Activated naive CD8-positive, alpha-beta T cell treated with anti-CD3 and anti-CD28 coated beads, Interleukin-2, amount 10 ng/mL, durations not matched to agents 7 days and 5 days (primary cell): ENCODE data around the gene PLEKHO2. TPM values are rescaled to one million over a fixed set of nuclear protein-coding genes. Genes with fewer than 3 reads are reported as not detected.
"Not testable (repeated sequence)": the region's sequence is repeated elsewhere in the genome, so short reads cannot be mapped to it uniquely, and the experiment has no call there.

Experiments
- ATAC-seq: fragments of 150-1000 bp; cut with Tn5 transposase; one replicate; pipeline ENCODE4 v1.10.0; 2021; ENCODE audit warnings: low read depth, moderate library complexity
- POLR2A ChIA-PET: fragments of 350-600 bp; sonication (Branson Sonifier 250); formaldehyde crosslinking; loops from one replicate; lab custom pipeline; 2021; ENCODE audit warnings: antibody characterized with exemption; lab: Charles Lee
- DNase-seq: peaks from one replicate; pipeline ENCODE4 v3.0.0; 2021
- H3K27ac Mint-ChIP-seq: one replicate; pipeline ENCODE4 v1.8.0; 2022; ENCODE audit warnings: mild to moderate bottlenecking, mixed read lengths
- H3K27me3 Mint-ChIP-seq: one replicate; pipeline ENCODE4 v1.8.0; 2022; ENCODE audit warnings: mild to moderate bottlenecking, moderate library complexity, mixed read lengths
- H3K36me3 Mint-ChIP-seq: one replicate; pipeline ENCODE4 v1.8.0; 2021; ENCODE audit warnings: mild to moderate bottlenecking, mixed read lengths
- H3K4me1 Mint-ChIP-seq: one replicate; pipeline ENCODE4 v1.8.0; 2021; ENCODE audit warnings: mixed read lengths
- H3K4me3 Mint-ChIP-seq: one replicate; pipeline ENCODE4 v1.8.0; 2022; ENCODE audit warnings: mild to moderate bottlenecking, moderate library complexity, mixed read lengths
- H3K9me3 Mint-ChIP-seq: one replicate; pipeline ENCODE4 v1.8.0; 2021; ENCODE audit warnings: mixed read lengths
- total RNA-seq, 2 experiments: library from RNA; stranded (reverse); gene quantifications; one replicate each; pipeline ENCODE4 v1.2.3, GENCODE V29; 2021

PLEKHO2 gene
- total RNA-seq, 2 experiments from 2014 or later, result 25.4 to 25.7 TPM

DNA sequence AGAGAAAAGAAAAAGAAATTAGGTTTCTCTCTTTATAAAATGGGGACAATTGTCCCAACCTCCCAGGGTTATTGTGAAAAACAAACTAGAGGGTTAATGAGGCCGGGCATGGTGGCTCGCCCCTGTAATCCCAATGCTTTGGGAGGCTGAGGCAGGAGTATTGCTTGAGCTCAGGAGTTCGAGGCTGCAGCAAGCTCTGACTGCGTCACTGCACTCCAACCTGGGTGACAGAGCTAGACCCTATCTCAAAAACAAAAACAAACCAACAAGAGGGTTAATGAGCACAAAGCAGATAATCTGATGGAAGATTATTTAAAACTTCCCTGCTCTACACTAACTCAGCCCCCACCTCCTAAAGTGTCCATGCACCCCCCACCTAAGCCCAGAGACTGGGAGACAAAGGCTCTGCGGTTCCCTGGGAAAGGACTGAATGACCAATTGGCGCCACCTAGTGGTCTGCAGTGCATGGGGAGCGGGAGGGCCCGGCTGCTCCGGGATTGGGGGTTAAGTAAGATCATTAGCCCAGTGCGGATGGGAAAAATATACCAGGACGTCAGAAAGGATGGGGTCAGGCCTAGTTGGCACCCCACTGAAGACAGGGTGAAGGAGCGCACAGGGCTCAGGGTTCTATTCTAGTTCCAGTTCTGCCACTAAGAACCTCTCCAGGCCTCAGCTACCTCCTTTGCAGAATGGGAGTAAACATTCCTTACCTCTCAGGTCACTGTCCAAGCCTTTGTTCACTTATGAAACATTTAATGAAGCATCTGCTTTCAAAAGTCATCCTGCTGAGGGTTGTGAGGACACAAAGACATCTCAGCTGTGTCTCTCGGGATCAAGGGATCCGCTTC lies 31.8 kb upstream of the PLEKHO2 start:
- H3K9me3 Mint-ChIP-seq, result no peaks in the 10 kb centered on the region
- H3K36me3 Mint-ChIP-seq, result no peaks in the 10 kb centered on the region
- DNase-seq, result peak; percentile 73
- H3K27me3 Mint-ChIP-seq, result peaks cover 5% of the 10 kb centered on the region
- ATAC-seq, result no peak
- H3K4me3 Mint-ChIP-seq, result no peak overlapping the region
- no peaks in the 10 kb centered on the region for H3K4me1 Mint-ChIP-seq
- POLR2A ChIA-PET, result interaction anchor here (0.6 to 1.9 kb wide), 4 partner anchors 11 to 85 kb away, joined by 3 to 6 read pairs (median 4); no protein-coding TSS in a partner anchor
- H3K27ac Mint-ChIP-seq, result no peak overlapping the region

DNA sequence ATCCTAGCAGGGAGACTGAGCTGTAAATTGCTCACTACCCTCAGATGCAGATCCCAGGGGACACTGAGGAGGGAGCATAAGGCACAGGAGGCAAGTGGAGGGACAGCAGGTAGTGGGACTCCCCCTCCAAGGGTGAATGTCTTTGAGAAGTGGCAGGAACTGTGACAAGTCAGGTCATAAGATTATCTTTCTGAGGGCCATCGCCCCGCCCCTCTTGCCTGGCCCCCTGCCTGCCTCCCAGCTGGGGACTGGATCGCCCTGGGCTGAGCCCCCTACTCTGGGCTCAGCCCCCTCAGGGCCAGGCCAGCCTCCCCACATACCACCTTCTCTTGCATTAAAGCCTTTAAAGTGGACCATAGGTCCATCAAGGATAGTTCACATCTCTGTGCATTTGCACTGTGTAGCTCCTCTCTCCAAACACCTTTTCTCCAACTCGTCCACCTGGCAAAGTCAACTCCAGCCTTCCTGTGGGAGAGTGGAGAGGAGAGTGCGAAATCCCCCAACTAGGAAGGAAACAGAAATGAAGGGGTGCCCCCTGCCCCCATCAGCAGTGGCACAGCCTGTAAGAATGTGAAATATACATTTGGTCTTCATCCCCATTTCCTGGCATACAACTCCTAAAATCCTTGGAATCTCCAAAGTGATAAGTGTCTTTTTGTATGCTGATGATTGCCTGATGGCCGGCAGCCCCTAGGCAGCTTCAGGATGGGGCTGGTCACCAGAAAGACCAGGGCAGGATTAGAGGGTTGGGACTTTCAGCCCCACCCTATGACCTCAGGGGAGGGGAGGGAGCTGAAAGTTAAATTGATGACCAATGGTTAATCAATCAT lies 31.0 kb upstream of the PLEKHO2 start:
- POLR2A ChIA-PET, result interaction anchor here (0.6 to 1.9 kb wide), 2 partner anchors 80 to 84 kb away, joined by 3 to 6 read pairs; no protein-coding TSS in a partner anchor
- DNase-seq (no peak), ATAC-seq (no peak)
- Mint-ChIP-seq H3K9me3 (no peaks in the 10 kb centered on the region), H3K27ac (no peak overlapping the region), H3K4me1 (no peaks in the 10 kb centered on the region), H3K4me3 (no peak overlapping the region), H3K36me3 (no peaks in the 10 kb centered on the region), H3K27me3 (peaks cover 5% of the 10 kb centered on the region)

DNA sequence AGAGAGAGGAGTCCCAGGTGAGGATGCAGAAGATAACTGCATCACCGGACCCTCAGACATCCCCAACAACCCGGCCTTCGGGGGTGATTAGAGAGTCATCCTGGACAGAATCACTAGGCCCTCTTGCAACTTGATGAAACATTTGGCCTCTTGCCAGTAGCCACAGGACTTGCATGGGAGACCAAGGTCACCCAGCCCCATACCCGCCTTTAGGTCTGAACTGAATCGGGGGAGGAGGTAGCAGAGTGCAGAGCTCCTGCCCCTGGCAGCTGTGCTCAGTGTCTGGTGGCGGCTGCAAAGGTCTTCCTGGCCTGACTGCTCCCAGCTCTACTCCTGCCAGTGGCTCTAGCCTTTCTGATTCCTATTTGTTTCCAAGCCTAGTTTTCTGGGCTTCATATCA lies 28.6 kb upstream of the PLEKHO2 start:
- POLR2A ChIA-PET, result no interaction called here
- Mint-ChIP-seq H3K27ac (no peak overlapping the region), H3K9me3 (no peaks in the 10 kb centered on the region), H3K4me1 (no peaks in the 10 kb centered on the region), H3K36me3 (peaks cover under 1% of the 10 kb centered on the region), H3K4me3 (no peak overlapping the region), H3K27me3 (peaks cover 5% of the 10 kb centered on the region)
- no peak for DNase-seq
- no peak for ATAC-seq

DNA sequence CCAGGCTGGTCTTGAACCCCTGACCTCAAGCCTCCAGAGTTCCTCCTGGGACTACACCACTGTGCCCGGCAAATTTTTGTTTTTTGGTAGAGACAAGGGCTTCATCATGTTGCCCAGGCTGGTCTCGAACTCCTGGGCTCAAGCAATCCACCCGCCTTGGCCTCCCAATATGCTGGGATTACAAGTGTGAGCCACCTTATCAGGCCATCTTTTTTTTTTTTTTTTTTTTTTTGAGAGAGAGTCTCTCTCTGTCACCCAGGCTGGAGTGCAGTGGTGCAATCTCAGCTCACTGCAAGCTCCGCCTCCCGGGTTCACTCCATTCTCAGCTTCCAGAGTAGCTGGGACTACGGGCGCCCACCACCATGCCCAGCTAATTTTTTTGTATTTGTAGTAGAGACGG lies 27.4 kb upstream of the PLEKHO2 start:
- H3K36me3 Mint-ChIP-seq, DNase-seq: not testable (repeated sequence)

DNA sequence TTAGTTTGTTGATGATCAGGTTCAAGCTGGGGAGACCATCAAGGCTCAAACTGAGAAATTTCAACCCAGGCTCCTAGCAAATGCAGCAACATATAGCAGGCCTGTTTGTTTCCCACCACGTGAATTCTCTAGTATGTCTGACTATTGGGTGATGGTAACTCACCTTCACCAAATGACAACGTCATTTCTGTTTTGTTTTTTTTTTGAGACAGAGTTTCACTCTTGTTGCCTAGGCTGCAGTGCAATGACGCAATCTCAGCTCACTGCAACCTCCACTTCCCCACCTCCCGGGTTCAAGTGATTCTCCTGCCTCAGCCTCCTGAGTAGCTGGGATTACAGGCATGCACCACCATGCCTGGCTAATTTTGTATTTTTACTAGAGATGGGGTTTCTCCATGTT lies 26.8 kb upstream of the PLEKHO2 start:
- not testable (repeated sequence) for H3K36me3 Mint-ChIP-seq, DNase-seq, H3K9me3 Mint-ChIP-seq, H3K4me1 Mint-ChIP-seq, ATAC-seq, H3K27me3 Mint-ChIP-seq, H3K4me3 Mint-ChIP-seq, H3K27ac Mint-ChIP-seq
- POLR2A ChIA-PET, result interaction anchor here (1.0 to 1.4 kb wide), 4 partner anchors 8 to 22 kb away, joined by 3 to 6 read pairs (median 4); partner anchors contain the start of gene PIF1

More for the DNA sequence above, 27.4 kb upstream of the PLEKHO2 start:
- H3K9me3 Mint-ChIP-seq, ATAC-seq, H3K4me1 Mint-ChIP-seq, H3K4me3 Mint-ChIP-seq, H3K27me3 Mint-ChIP-seq, H3K27ac Mint-ChIP-seq: not testable (repeated sequence)
- POLR2A ChIA-PET, result interaction anchor here (1.4 kb wide), 1 partner anchor 9 kb away, joined by 6 read pairs; no protein-coding TSS in a partner anchor

DNA sequence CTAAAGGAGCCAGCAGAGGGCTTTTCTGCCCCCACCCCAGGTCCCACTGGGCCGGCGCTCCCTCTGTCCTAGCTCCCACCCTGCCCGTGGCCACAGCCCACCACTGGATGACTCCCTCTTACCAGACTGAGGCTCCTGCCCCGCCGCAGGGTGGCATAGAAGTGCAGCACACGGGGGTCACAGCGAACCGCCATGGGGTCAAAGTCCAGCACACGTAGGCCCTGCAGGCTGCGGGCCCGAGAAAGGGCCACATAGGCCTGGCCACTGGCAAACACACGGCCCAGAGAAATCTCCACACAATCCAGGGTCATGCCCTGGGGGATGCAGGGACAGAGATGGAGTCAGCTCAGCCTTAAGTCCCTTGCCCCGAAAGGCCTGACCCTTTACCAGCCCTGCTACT lies 25.3 kb upstream of the PLEKHO2 start:
- peaks cover 14% of the 10 kb centered on the region for H3K36me3 Mint-ChIP-seq
- no peak overlapping the region for H3K27ac Mint-ChIP-seq
- H3K27me3 Mint-ChIP-seq, result no peaks in the 10 kb centered on the region
- H3K9me3 Mint-ChIP-seq, result no peaks in the 10 kb centered on the region
- POLR2A ChIA-PET, result no interaction called here
- ATAC-seq, result no peak
- H3K4me1 Mint-ChIP-seq, result no peaks in the 10 kb centered on the region
- DNase-seq, result no peak
- no peak overlapping the region for H3K4me3 Mint-ChIP-seq

DNA sequence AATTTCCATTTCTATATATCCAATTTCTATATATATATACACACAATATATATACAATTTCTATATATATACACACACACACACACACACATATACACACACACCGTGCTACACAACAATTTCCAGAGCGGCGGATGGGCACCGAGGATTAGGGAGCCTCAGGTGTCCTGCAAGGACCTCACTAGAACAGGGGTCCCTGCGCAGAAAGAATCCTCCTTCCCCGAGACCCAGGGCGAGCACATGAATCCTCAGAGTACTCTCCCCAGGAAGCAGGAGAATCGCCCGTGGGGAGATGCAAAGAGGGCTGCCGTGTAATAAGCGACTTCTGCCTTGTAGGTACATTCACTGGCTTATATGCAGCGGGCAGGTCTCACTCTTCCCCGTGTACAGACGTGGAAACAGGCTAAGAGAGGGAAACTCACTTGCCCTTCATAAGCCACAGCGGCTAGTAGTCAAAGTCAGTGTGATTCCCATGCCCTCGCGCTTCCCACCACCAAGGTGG lies 16.7 kb upstream of the PLEKHO2 start:
- Mint-ChIP-seq H3K36me3 (peaks cover 13% of the 10 kb centered on the region), H3K4me3 (peak overlapping the region; percentile 97), H3K4me1 (peaks cover 27% of the 10 kb centered on the region), H3K9me3 (no peaks in the 10 kb centered on the region), H3K27me3 (no peaks in the 10 kb centered on the region), H3K27ac (peak overlapping the region; percentile 93)
- ATAC-seq, result peak; percentile 5
- POLR2A ChIA-PET, result interaction anchor here (0.9 to 2.3 kb wide), 7 partner anchors 12 to 87 kb away, joined by 3 to 52 read pairs (median 8); partner anchors contain the start of gene ANKDD1A
- DNase-seq, result no peak

DNA sequence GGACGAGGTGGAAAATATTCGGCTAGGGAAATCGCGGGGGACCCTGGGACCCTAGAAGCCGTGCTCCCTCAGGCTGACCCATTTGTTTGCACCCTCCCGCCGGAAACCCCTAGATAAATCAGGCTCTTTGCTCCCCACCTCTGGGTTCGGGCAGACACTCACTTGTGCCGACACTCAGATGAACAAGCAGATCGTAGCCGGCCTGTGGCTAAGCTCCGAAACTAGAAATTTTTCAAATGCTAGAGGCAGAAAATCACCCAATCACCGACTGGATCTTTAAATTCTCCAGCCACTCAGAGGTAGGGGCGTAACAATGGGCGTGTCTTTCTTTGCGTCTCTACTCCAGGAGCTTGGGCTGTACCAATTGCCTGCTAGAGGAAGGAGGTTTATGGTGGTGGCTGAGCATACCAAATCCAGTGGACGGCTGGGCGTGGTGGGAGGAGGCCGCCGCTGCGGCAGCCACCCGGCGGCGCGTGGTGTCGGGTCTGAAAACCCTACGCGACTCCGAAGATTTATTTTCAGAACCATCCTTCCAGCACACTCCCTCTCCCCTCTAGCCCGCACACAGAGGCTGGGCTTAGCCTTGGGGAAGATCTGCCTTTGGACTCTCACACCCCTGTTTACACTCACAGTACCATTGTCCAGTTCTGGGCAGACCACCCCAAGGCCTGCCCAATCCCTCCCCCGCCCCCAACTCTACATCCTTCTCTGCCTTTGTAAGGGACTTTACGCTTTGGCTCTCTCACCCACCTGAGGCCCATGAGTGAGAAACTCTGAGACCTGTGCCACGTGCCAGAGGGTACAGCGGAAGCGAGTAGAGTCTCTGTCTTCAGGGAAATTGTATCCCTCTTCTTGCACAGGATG lies 16.1 kb upstream of the PLEKHO2 start, which contains the start of gene PIF1:
Gene PIF1, minus strand, starts transcription at position 217 of the 864 bp plus-strand sequence. CDS start 1,312 bp downstream, outside the sequence.
- no peaks in the 10 kb centered on the region for H3K9me3 Mint-ChIP-seq
- POLR2A ChIA-PET, result interaction anchor here (0.7 to 2.3 kb wide), 9 partner anchors 11 to 86 kb away, joined by 3 to 52 read pairs (median 4); partner anchors contain the start of gene ANKDD1A
- H3K27ac Mint-ChIP-seq, result peak within 1 kb of the TSS; percentile 93
- ATAC-seq (peak; percentile 92), DNase-seq (peak; percentile 80)
- no peaks in the 10 kb centered on the region for H3K27me3 Mint-ChIP-seq
- peaks cover 12% of the 10 kb centered on the region for H3K36me3 Mint-ChIP-seq
- peak within 1 kb of the TSS; percentile 97 for H3K4me3 Mint-ChIP-seq
- H3K4me1 Mint-ChIP-seq, result peaks cover 29% of the 10 kb centered on the region

DNA sequence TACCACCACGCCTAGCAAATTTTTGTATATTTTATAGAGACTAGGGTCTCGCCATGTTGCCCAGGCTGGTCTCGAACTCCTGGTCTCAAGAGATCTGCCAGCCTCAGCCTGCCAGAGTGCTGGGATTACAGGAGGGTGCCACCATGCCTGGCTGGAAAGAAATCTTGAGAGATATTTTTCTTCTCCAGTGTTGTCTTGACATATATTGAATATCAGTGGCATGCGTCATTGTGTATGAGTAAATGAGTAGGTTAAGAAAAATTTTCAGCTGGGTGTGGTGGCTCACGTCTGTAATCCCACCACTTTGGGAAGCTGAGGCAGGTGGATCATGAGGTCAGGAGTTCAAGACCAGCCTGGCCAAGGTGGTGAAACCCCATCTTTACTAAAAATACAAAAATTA lies 12.7 kb upstream of the PLEKHO2 start:
- no peaks in the 10 kb centered on the region for H3K9me3 Mint-ChIP-seq
- H3K4me1 Mint-ChIP-seq, result peaks cover 17% of the 10 kb centered on the region
- H3K36me3 Mint-ChIP-seq, result no peaks in the 10 kb centered on the region
- ATAC-seq (no peak), DNase-seq (no peak)
- no peak overlapping the region for H3K27ac Mint-ChIP-seq
- H3K27me3 Mint-ChIP-seq, result no peaks in the 10 kb centered on the region
- POLR2A ChIA-PET, result no interaction called here
- no peak overlapping the region for H3K4me3 Mint-ChIP-seq

DNA sequence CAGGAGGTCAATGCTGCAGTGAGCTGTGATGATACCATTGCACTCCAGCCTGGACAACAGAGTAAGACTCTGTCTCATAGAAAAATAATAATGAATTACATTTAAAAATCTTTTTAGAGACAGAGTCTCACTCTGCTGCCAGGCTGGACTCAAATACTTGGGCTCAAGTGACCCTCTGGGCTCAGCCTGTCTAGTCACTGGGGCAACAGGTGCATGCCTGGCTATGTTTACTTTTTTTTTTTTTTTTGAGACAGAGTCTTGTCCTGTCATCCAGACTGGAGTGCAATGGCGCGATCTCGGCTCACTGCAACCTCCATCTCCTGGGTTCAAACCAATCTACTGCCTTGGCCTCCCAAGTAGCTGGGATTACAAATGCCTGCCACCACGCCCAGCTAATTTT lies 8.0 kb upstream of the PLEKHO2 start:
- Mint-ChIP-seq H3K27me3 (no peaks in the 10 kb centered on the region), H3K4me1 (peaks cover 29% of the 10 kb centered on the region), H3K4me3 (no peak overlapping the region), H3K36me3 (no peaks in the 10 kb centered on the region), H3K9me3 (no peaks in the 10 kb centered on the region), H3K27ac (no peak overlapping the region)
- POLR2A ChIA-PET, result interaction anchor here (0.7 kb wide), 2 partner anchors 60 to 199 kb away, joined by 3 to 6 read pairs; no protein-coding TSS in a partner anchor
- ATAC-seq (no peak), DNase-seq (no peak)

DNA sequence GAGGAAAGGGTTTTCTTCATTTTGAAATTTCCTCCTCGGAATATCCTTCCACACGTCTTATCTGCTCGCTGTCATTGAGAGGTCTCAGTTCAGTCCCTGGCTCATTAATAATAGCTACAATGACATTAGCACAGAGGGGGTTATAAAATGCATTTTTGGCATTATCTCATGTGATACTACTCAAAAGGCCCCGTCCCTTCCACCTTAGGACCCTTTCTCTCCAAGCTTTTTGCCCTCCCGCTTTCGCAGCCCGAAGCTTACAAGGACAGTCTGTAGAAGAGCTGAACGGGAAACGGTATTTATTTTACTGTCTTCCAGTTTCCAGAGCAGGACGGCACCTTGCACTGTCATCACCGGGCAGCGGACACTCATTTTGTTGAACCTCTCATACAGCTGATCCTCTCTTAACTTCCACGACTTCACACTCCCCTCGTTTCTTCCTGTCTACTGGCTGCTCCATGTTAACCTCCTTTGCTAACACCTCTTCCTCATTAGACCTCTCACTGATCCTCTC lies 5.6 kb upstream of the PLEKHO2 start:
- H3K4me1 Mint-ChIP-seq, result peaks cover 37% of the 10 kb centered on the region
- no peaks in the 10 kb centered on the region for H3K27me3 Mint-ChIP-seq
- peak; percentile 7 for ATAC-seq
- DNase-seq, result no peak
- H3K27ac Mint-ChIP-seq, result peak overlapping the region; percentile 74
- POLR2A ChIA-PET, result interaction anchor here (1.0 to 4.5 kb wide), 7 partner anchors 9 to 154 kb away, joined by 3 to 86 read pairs (median 4); partner anchors contain the start of genes PIF1 and SPG21
- no peaks in the 10 kb centered on the region for H3K36me3 Mint-ChIP-seq
- H3K4me3 Mint-ChIP-seq, result peak overlapping the region; percentile 67
- no peaks in the 10 kb centered on the region for H3K9me3 Mint-ChIP-seq

DNA sequence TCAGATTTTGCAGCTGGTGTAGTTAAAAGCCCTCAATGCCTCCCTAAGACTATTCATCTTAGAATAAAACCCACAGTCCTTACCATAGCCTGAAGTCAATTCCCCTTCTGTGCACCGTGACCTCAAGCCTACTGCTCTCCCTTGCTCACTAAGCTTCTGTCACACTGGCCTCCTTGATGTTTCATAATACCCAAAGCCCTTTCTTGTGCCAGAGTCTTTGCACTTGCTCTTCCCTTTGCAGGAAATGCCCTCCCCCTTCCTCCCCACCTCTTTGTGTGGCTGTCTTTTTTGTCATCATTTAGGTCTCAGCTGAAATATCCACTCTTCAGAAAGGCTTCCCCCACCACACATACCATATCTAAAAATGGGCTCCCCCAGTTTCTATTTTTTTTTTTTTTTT lies 4.2 kb upstream of the PLEKHO2 start:
- ATAC-seq (peak; percentile 33), DNase-seq (peak; percentile 39)
- Mint-ChIP-seq H3K27ac (peak overlapping the region; percentile 94), H3K4me3 (peak overlapping the region; percentile 67), H3K36me3 (no peaks in the 10 kb centered on the region), H3K9me3 (no peaks in the 10 kb centered on the region), H3K27me3 (no peaks in the 10 kb centered on the region), H3K4me1 (peaks cover 37% of the 10 kb centered on the region)
- POLR2A ChIA-PET, result interaction anchor here (0.6 to 4.5 kb wide), 12 partner anchors 12 to 1039 kb away, joined by 3 to 86 read pairs (median 3); partner anchors contain the start of genes PIF1 and PPIB
